Measurements from ENCODE around the gene FAM200B.

The FAM200B gene

GRCh38 chr4:15668566-15669435 is 12.8 kb upstream of the FAM200B start:
- no peak for DNase-seq

- DNase-seq: no peak
Measured at GRCh38 chr4:15670576-15670975, 11.1 kb upstream of the FAM200B start.

GRCh38 chr4:15672101-15672500 is 9.5 kb upstream of the FAM200B start:
- DNase-seq: no peak

- DNase-seq: no peak
Measured at GRCh38 chr4:15673337-15673736, 8.3 kb upstream of the FAM200B start.

GRCh38 chr4:15674046-15674445 is 7.6 kb upstream of the FAM200B start:
- DNase-seq: no peak

GRCh38 chr4:15674926-15675325 is 6.7 kb upstream of the FAM200B start:
- no peak for DNase-seq

- no peak for DNase-seq
Measured at GRCh38 chr4:15675356-15675755, 6.3 kb upstream of the FAM200B start.

- DNase-seq: no peak
Measured at GRCh38 chr4:15676039-15676438, 5.6 kb upstream of the FAM200B start.

- DNase-seq: no peak
Measured at GRCh38 chr4:15676899-15677298, 4.7 kb upstream of the FAM200B start.

GRCh38 chr4:15677507-15677988 is 4.1 kb upstream of the FAM200B start:
- DNase-seq: no peak

- DNase-seq: no peak
Measured at GRCh38 chr4:15681067-15681371, 608 bp upstream of the FAM200B start.

- DNase-seq: no peak
Measured at GRCh38 chr4:15682242-15683142, 865 bp downstream of the FAM200B start.

GRCh38 chr4:15683143-15683495 is 1.5 kb downstream of the FAM200B start:
- DNase-seq: no peak

GRCh38 chr4:15684498-15684897 is 2.9 kb downstream of the FAM200B start:
- DNase-seq: no peak

GRCh38 chr4:15688051-15688450 is 6.4 kb downstream of the FAM200B start:
- no peak for DNase-seq

- no peak for DNase-seq
Measured at GRCh38 chr4:15689540-15689939, 7.9 kb downstream of the FAM200B start.

GRCh38 chr4:15690020-15690809 is 8.6 kb downstream of the FAM200B start:
- DNase-seq: no peak

GRCh38 chr4:15691346-15692135 is 9.9 kb downstream of the FAM200B start:
- no peak for DNase-seq

- no peak for DNase-seq
Measured at GRCh38 chr4:15692602-15693001, 11.0 kb downstream of the FAM200B start.

GRCh38 chr4:15694431-15694830 is 12.8 kb downstream of the FAM200B start:
- no peak for DNase-seq

GRCh38 chr4:15695240-15695699 is 13.6 kb downstream of the FAM200B start:
- no peak for DNase-seq

GRCh38 chr4:15695729-15696128 is 14.1 kb downstream of the FAM200B start:
- no peak for DNase-seq
